GM20431 (cell line): Measurements from ENCODE around the gene MMAB.

Experiments
- in situ Hi-C: fragments of 300-500 bp; cut with MseI, MboI; formaldehyde crosslinking; loops from one replicate; pipeline ENCODE4 v1.15.0; 2020; ENCODE audit warnings: low sequenced_read_pairs; ENCODE audit not compliant: unreplicated experiment

Gene MMAB

DNA sequence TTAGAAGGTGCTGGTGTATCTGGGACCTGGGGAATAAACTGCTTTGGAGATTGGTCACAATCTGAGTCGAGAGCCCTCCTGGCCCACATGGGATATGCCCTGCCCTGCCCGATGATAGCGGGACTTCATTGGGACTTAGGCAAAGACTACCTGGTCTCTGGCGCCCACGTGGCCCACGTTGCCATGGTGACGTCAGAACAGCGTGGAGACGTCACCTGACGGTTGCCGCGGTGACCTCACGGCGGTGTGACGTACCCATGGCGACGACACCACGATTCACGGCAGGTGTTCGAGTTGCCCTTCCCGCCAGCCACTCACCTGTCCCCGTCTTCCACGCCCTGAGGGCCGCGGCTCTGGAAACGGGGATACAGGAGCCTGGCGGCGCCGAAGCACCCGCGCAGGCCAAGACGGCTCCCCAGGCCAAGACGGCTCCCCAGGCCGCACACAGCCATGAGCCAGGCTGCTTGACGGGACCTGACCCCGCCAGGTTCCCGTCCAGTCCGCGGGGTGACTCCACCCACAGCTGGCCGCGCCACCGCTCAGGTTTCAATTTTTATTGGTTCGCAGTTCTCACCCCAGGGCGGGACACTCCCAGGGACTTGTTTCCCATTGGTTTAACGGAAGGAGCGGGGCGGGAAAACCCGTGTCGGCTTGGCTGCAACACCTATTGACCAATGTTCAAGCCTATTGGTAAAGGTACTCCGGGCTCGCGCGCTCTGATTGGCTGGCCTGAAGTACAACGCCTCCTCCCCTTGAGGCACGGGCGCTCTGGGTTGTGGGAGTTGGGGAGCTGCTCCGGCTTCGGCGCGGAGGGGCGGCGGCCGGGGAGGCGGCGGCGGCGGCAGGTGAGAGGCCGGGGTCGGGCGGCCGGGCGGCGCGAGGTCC lies at the start of gene MMAB, which contains the start of gene MVK:
Gene MMAB (minus strand): TSS at position 476 of the 885 bp plus-strand sequence. CDS start 24 bp downstream, at position 452.
Gene MVK (plus strand): TSS at position 766 of the 885 bp plus-strand sequence. CDS start 1,029 bp downstream, outside the sequence.
- in situ Hi-C loops: no loop called here

DNA sequence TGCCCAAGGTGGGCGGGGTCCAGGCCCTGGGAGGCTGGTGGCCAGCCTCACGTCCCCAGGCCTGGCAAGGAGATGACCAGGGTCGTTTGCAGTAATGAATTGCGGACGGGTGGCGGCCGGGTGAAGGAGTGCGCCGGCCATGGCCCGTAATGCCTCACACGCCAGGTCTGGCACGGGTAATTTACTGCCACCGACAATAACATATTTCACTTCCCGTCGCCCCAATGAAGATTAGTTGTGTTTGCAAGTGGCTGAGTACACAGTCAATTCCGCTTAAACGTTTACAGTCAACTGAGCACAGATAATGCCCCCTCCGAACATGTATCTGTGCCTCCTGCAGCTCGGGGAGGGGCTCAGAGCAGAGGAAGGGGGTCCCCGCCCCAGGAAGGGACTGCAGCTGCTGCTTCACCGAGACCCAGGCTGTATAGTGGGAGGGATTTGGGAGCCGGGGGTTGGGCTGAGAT lies 48.6 kb upstream of the MMAB start:
- in situ Hi-C loops: no loop called here

DNA sequence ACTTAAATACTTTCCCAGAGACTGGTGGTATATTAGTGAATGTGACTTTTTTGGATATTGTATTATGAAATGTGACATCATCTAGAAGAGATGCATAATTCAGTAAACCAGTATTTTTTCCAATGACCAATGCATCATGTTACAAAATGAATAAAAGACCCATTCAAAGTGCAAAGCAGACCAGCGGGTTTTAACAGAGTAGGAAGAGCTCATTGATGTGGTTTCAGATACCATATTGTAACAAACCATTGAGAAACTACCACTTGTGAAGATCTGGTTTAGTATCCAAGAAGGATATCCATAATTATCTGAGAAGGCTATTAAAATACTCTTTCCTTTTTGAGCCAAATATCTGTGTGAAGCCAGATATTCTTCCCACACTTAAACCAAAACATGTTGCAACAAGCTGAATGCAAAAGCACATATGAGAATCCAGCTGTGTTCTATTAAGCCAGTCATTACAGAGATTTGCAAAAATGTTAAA lies 47.9 kb upstream of the MMAB start:
- in situ Hi-C loops: no loop called here

- in situ Hi-C loops: no loop called here
Measured at GRCh38 chr12:109619002-109619604, 45.8 kb upstream of the MMAB start.

GRCh38 chr12:109618082-109618481 lies 44.8 kb upstream of the MMAB start:
- in situ Hi-C loops: no loop called here

- in situ Hi-C loops: no loop called here
Measured at GRCh38 chr12:109617491-109617890, 44.2 kb upstream of the MMAB start.

- in situ Hi-C loops: no loop called here
Measured at GRCh38 chr12:109615556-109616229, 42.4 kb upstream of the MMAB start.

DNA sequence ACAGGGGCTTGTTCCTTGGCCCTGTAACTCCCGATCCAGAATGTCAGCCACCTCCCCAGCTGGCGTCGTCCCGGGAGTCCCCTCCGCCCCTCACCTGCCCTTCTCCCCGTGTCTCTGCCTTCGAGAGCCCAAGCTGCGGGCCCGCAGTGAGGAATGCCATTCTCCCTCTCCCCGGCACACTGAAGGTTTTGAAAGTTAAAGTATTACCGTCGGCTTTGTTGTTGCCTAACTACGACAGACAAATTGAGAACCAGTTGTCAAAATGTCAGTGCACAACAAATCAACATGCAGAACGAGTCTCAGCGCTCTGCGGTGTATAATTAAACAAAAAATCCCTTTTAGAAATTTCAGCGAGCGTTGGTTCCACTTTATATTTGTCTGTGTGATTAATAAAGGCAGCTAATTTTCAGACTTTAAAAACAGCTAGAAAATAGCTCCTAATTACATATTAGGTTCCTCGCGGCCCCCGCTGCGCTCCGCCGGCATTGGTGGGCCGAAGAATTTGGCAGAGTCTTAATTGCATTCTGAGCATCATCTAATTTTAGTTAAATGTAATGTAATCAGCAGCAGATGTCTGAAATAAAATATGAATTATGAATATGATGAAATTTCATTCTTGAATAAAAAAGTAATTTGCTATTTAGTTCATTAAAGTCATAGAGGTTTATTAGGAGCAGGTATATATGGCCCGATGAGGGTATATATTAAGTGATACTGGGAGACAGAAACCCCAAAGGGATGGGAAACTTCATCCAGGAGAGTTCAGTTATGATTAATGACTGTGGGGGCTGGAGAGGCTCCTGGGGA lies 40.5 kb upstream of the MMAB start:
- in situ Hi-C loops: no loop called here

GRCh38 chr12:109612975-109613502 lies 39.7 kb upstream of the MMAB start:
- in situ Hi-C loops: no loop called here

- in situ Hi-C loops: no loop called here
Measured at GRCh38 chr12:109612003-109612402, 38.7 kb upstream of the MMAB start.

DNA sequence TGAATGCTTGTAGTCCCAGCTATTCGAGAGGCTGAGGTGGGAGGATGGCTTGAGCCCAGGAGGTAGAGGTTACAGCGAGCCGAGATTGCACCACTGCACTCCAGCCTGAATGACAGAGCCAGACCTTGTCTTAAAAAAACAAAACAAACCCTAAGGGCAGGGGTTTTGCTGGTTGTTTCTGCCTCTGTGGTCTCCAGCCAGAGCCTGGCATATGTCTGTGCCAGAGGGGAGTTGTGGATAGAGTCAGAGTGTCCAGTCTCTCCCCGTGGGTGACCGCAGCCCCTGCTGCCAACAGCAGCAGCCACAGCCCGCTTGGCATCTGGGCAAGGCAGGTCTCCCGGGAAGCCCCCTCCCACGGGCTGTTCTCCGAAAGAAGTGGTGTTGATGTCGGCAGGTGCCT lies 37.9 kb upstream of the MMAB start:
- in situ Hi-C loops: no loop called here

- in situ Hi-C loops: no loop called here
Measured at GRCh38 chr12:109610523-109610922, 37.2 kb upstream of the MMAB start.

DNA sequence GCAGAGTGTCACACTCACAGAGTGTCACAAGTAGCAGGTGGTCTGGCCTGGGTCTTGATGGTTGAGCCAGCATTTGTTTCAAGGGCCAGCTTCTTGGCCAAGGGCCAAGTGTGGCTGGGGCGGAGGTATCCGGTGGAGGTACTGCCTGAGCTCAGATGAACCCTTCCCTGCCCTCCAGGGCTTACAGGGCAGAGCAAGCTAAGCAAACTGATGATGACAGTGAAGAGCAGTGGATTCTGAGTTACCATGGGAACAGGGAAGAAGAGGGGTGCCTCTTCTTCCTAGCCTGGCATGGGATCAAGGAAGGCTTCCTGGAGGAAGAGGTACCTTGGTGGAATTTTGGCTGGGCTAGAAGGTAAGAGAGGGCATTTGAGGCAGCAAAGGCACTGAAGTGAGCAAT lies 36.0 kb upstream of the MMAB start:
- in situ Hi-C loops: loop anchor here (10.0 kb wide), 1 partner anchor 165 kb away; no protein-coding TSS in a partner anchor

- in situ Hi-C loops: loop anchor here (10.0 kb wide), 1 partner anchor 166 kb away; no protein-coding TSS in a partner anchor
Measured at GRCh38 chr12:109608793-109609192, 35.5 kb upstream of the MMAB start.

- in situ Hi-C loops: loop anchor here (10.0 kb wide), 1 partner anchor 167 kb away; no protein-coding TSS in a partner anchor
Measured at GRCh38 chr12:109608270-109608669, 35.0 kb upstream of the MMAB start.

- in situ Hi-C loops: loop anchor here (10.0 kb wide), 1 partner anchor 167 kb away; no protein-coding TSS in a partner anchor
Measured at GRCh38 chr12:109607618-109608017, 34.3 kb upstream of the MMAB start.

- in situ Hi-C loops: loop anchor here (10.0 kb wide), 1 partner anchor 168 kb away; no protein-coding TSS in a partner anchor
Measured at GRCh38 chr12:109606320-109607028, 33.2 kb upstream of the MMAB start.

DNA sequence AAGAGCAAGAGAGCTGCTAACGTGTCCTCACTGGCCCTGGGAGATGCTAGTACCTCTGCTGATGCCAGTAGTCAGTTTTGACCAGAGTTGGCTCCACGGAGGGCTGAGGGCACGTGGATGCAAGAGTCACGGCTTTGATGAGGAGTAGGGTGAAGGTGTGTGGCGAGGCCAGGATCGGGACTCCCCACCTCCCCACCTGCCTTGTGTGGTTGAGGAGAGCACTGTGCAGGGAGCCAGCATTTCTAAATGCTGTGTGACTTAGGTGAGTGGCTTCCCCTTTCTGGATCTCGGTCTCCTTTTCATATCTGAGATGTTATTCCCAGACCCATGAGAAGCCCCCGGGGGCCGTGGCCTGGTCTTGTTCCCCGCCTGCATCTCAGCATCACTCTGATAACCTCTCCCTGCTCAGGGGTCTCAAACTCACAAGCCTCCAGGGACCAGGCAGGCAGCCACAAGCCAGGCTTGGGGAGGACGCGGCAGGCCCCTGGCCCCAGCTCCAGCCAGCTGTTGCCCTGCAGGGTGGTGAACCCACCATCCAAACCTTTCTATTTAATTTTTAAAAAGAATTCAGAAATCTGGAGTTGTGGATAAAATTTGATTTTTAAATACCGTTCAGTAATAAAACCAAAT lies 32.4 kb upstream of the MMAB start:
- in situ Hi-C loops: loop anchor here (10.0 kb wide), 1 partner anchor 169 kb away; no protein-coding TSS in a partner anchor
